HL-60 (cell line): ENCODE data around the gene SPRING1.

Experiments used
- DNase-seq, 2 experiments: peaks; one replicate each; pipeline ENCODE4 v3.0.0-alpha.2; 2010 to 2020; ENCODE audit warnings: low read depth in 1 of 2, low spot score in 1 of 2
- H3K27ac ChIP-seq: fragments of 250-450 bp; sonication (Bioruptor Pico); replicated peaks from 2 replicates; pipeline ENCODE4 v1.5.1; 2020; ENCODE audit warnings: mild to moderate bottlenecking, moderate library complexity
- H3K27me3 ChIP-seq: fragments of 250-450 bp; sonication (Bioruptor Pico); 2 replicates; pipeline ENCODE4 v1.5.1; 2021; ENCODE audit warnings: mild to moderate bottlenecking, moderate library complexity; ENCODE audit not compliant: insufficient read depth, poor library complexity, severe bottlenecking
- H3K4me3 ChIP-seq: replicated peaks from 2 replicates; pipeline ENCODE4 v1.5.1; 2011; ENCODE audit warnings: mild to moderate bottlenecking, control low read depth, low read length; ENCODE audit not compliant: insufficient read depth
- CTCF ChIP-seq: IDR thresholded peaks from one replicate; pipeline ENCODE4 v1.5.1; 2011; ENCODE audit warnings: low read length, control low read depth, inconsistent platforms; ENCODE audit not compliant: insufficient read depth
- GABPA ChIP-seq: IDR thresholded peaks from 2 replicates; pipeline ENCODE4 v1.6.1; 2012; ENCODE audit warnings: low read depth
- POLR2AphosphoS5 ChIP-seq: IDR thresholded peaks from 2 replicates; pipeline ENCODE4 v1.6.1; 2012; ENCODE audit warnings: low read depth
- REST ChIP-seq: IDR thresholded peaks from 2 replicates; pipeline ENCODE4 v1.6.1; 2012; ENCODE audit warnings: low read depth; ENCODE audit not compliant: insufficient replicate concordance
- SPI1 ChIP-seq: IDR thresholded peaks from 2 replicates; pipeline ENCODE4 v1.6.1; 2012; ENCODE audit warnings: low read depth, mild to moderate bottlenecking, borderline replicate concordance

The SPRING1 gene

GRCh38 chr12:116735951-116736599 is 1.8 kb downstream of the SPRING1 start:
- TF ChIP-seq REST = no peak
- TF ChIP-seq SPI1 = no peak
- Histone ChIP-seq H3K4me3 (no peak overlapping the region), H3K27ac (no peak overlapping the region), H3K27me3 (no peaks in the 10 kb centered on the region)
- peak in 1 of 2 experiments; percentile 19 for DNase-seq

GRCh38 chr12:116735084-116735483 is 2.8 kb downstream of the SPRING1 start:
- no peak for TF ChIP-seq REST
- no peak for TF ChIP-seq GABPA
- TF ChIP-seq SPI1 = no peak
- no peak for TF ChIP-seq CTCF
- TF ChIP-seq POLR2AphosphoS5 = no peak
- no peaks in the 10 kb centered on the region for H3K27me3 ChIP-seq
- no peak overlapping the region for H3K4me3 ChIP-seq
- no peak overlapping the region for H3K27ac ChIP-seq
- DNase-seq = no peak

GRCh38 chr12:116734156-116734768 is 3.6 kb downstream of the SPRING1 start:
- no peaks in the 10 kb centered on the region for H3K27me3 ChIP-seq
- TF ChIP-seq POLR2AphosphoS5 (no peak), CTCF (no peak), GABPA (no peak), SPI1 (no peak), REST (no peak)
- DNase-seq = no peak
- no peak overlapping the region for H3K4me3 ChIP-seq
- H3K27ac ChIP-seq = no peak overlapping the region
